H54 (cell line): ENCODE measurements around the gene DZANK1.
"Not testable (repeated sequence)": the region's sequence is repeated elsewhere in the genome, so short reads cannot be mapped to it uniquely, and the experiment has no call there.

ENCODE experiments used
- DNase-seq: peaks from one replicate; pipeline ENCODE4 v3.0.0; 2011; ENCODE audit warnings: low spot score, mixed read lengths; ENCODE audit not compliant: insufficient read length
- FAIRE-seq: peaks from 3 replicates; lab custom pipeline; 2011; peaks lifted over from hg19 to GRCh38; lab: Jason Lieb, UNC
- POLR2A ChIP-seq: IDR thresholded peaks from 2 replicates; pipeline ENCODE4 v1.6.1; 2011; ENCODE audit warnings: low read depth, mild to moderate bottlenecking, low read length

DZANK1 gene

DNA sequence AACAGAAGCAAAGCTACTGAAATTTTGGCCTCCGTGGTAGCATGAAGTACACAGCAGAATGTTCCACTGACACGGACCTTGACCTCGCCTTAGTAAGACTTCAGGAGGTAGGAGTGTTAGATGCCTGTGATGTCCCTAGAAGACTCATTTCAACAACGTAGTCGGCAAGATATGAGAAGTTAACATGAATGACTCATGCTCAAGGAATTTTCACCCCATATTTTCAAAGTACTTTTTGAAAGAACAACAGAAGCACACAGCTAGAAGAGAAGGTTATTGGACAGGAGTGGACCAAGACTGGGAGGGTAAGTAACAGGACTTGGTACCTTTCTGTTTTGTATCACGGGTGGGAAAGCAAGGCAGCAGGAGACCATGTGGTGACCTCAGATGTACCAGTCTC, 78.0 kb downstream of the DZANK1 start:
- no peak for TF ChIP-seq POLR2A
- DNase-seq = peak; percentile 61
- FAIRE-seq = peak; percentile 23

DNA sequence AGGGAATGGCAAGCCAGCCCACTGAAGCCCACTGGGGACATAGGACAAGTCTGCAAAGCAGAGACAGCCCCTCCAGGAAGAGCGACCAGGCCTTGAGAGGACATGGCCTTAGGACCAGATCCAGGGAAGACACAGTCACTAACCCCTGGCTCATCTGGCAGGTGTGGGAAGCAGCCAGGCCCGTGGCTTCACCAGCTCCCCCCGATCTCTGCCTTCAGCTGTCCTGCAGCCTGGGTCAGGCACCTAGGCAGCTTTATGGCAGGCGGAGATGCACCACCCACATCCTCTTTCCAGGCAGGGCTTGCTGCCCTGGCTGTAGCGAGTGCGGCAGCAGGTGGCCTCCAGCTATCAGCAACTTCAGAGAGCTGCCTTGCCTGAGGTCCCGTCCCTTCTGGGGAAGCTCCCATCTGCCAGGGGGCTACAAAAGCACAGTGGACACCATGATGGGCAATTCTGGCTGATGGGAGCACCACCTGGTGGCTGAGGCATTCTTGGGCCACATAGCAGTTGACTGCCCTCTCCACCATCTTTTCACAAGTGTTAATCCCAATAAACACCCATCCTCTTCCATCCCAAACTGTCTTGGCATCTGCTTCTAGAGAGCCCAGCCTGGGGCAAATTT, 85.8 kb downstream of the DZANK1 start:
- DNase-seq (no peak), FAIRE-seq (no peak)
- no peak for TF ChIP-seq POLR2A

- no peak for TF ChIP-seq POLR2A
- FAIRE-seq = no peak
- DNase-seq = no peak
These were observed 88.8 kb downstream of the DZANK1 start for GRCh38 chr20:18377896-18378481.

DNA sequence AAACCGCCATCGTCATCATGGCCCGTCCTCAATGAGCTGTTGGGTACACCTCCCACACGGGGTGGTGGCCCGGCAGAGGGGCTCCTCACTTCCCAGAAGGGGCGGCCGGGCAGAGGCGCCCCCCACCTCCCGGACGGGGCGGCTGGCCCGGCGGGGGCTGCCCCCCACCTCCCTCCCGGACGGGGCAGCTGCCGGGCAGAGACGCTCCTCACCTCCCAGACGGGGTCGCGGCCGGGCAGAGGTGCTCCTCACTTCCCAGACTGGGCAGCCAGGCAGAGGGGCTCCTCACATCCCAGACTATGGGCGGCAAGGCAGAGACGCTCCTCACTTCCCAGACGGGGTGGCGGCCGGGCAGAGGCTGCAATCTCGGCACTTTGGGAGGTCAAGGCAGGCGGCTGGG, 91.3 kb downstream of the DZANK1 start:
- DNase-seq, FAIRE-seq: not testable (repeated sequence)

GRCh38 chr20:18372296-18372695, 94.5 kb downstream of the DZANK1 start:
- DNase-seq (no peak), FAIRE-seq (no peak)
- TF ChIP-seq POLR2A = no peak

DNA sequence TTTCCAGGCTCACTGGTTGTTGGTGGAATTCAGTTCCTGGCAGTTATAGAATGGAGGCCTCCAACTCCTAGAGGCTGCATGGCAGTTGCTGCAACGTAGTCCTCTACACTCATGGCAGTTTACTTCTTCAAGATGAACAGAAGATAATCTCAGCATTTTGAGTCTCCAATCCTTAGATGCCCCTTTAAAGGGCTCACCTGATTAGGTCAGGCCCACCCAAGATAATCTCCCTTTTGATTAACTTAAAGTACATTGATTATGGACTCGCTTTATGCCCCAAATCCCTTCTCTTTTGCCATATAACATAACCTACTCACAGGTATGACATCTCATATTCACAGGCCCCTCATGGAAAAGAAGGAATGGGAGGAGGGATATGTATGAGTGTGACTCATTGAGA, 102.1 kb downstream of the DZANK1 start:
- FAIRE-seq = no peak
- TF ChIP-seq POLR2A = no peak
- no peak for DNase-seq

GRCh38 chr20:18363708-18364107, 103.1 kb downstream of the DZANK1 start:
- no peak for DNase-seq
- no peak for FAIRE-seq
- no peak for TF ChIP-seq POLR2A

DNA sequence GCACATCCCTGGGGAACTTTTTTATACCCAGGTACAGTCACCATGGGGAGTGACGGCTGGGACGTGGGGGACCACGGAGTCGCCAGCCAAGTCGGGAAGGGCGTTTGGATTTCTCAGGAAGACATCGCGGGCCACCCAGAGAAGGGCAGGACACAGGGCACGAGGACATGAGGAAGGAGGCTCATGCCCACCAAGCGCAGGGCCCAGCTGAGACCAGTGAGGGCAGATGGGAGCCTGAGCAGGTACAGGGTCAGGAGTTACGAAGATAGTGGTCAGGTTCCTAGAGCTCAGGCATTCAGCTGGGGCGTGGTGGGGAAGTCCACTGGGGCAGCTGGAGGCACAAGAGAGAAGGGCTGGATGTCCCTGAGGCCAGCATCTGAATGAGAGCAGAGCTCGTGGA, 103.9 kb downstream of the DZANK1 start:
- TF ChIP-seq POLR2A = no peak
- FAIRE-seq = no peak
- DNase-seq = no peak

DNA sequence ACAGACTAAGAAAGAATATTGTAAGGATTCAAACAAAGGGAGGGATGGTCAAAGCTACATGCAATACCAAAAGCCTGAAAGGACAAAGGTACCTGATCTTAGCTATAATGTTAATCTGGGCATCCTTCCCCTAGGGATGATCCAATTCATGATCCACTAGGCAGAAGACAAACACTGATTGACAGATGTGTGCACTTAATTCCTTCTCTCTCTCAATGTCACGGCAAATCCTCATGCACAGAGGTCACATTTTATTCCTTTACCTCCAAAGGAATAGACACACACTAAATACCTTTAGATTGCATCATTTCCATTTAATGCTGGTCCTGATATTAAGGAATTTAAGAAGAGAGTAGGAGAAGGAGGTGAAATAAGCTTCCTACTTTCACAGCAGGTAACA, 105.2 kb downstream of the DZANK1 start:
- no peak for DNase-seq
- no peak for FAIRE-seq
- TF ChIP-seq POLR2A = no peak

GRCh38 chr20:18360635-18361034, 106.2 kb downstream of the DZANK1 start:
- TF ChIP-seq POLR2A = no peak
- FAIRE-seq (no peak), DNase-seq (no peak)

DNA sequence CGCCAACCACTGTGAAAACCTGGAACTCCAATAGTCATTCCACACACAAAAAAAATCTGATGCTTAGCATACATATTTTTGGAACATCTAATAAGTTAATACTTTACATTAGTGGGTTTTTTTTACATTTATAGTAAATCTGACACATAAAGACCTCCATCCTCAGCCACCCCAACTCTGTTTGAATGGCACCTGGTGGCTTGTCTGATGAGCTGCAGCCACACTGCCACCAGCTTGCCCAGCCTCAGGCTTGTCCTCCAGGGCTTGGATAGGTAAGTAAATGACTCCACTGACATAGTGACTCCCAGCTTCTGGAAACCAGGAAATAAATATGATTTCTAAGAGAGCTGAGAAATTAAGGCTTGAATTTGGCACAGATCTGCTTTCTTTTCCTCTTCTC, 107.0 kb downstream of the DZANK1 start:
- DNase-seq = no peak
- no peak for TF ChIP-seq POLR2A
- no peak for FAIRE-seq

GRCh38 chr20:18349749-18350148, 117.1 kb downstream of the DZANK1 start:
- FAIRE-seq = not testable (repeated sequence)

More at GRCh38 chr20:18349749-18350148, 117.1 kb downstream of the DZANK1 start:
- not testable (repeated sequence) for DNase-seq
